Spleen (tissue), 11 donors: Measurements from ENCODE around the gene SIK3. TPM values are rescaled to one million over a fixed set of nuclear protein-coding genes. Genes with fewer than 3 reads are reported as not detected.

Source experiments
- DNase-seq: peaks from one replicate; pipeline ENCODE4 v3.0.0-alpha.2; 2020
- H3K27ac ChIP-seq, 8 donors: fragments of 200-600 bp; sonication (generic) in 7 of 8; 1 replicate in 4 of 8; 2 replicates in 4 of 8; pipeline versions ENCODE4 v1.5.0 to v1.8.0; 2016 to 2021; ENCODE audit warnings: inconsistent platforms in 4 of 8, mild to moderate bottlenecking in 4 of 8, moderate library complexity in 1 of 8
- H3K27me3 ChIP-seq, 7 donors: fragments of 200-600 bp; sonication (generic) in 6 of 7; replicated peaks in 1 of 7; 1 replicate in 4 of 7; 2 replicates in 3 of 7; pipeline versions ENCODE4 v1.5.0 to v1.8.0; 2016 to 2021; ENCODE audit warnings: inconsistent platforms in 3 of 7, mild to moderate bottlenecking in 1 of 7
- H3K36me3 ChIP-seq, 6 donors: fragments of 200-600 bp; sonication (generic) in 5 of 6; 1 replicate in 4 of 6; 2 replicates in 2 of 6; pipeline versions ENCODE4 v1.5.0 to v1.8.0; 2016 to 2021; ENCODE audit warnings: inconsistent platforms in 2 of 6
- H3K4me1 ChIP-seq, 6 donors: fragments of 200-600 bp; sonication (generic) in 5 of 6; 1 replicate in 3 of 6; 2 replicates in 3 of 6; pipeline versions ENCODE4 v1.5.0 to v1.8.0; 2016 to 2021; ENCODE audit warnings: inconsistent platforms in 3 of 6
- H3K4me3 ChIP-seq, 8 donors: fragments of 200-600 bp; sonication (generic) in 7 of 8; 1 replicate in 4 of 8; 2 replicates in 4 of 8; pipeline versions ENCODE4 v1.5.0 to v1.8.0; 2016 to 2021; ENCODE audit warnings: inconsistent platforms in 4 of 8, mild to moderate bottlenecking in 4 of 8, moderate library complexity in 2 of 8
- H3K9me3 ChIP-seq, 8 donors: fragments of 200-600 bp; sonication (generic) in 7 of 8; 1 replicate in 4 of 8; 2 replicates in 4 of 8; pipeline versions ENCODE4 v1.5.0 to v1.8.0; 2016 to 2021; ENCODE audit warnings: inconsistent platforms in 4 of 8
- CTCF ChIP-seq, 11 experiments: fragments of 200-600 bp in 7 of 11; fragments of 450-650 bp in 4 of 11; sonication (generic) in 4 of 11; IDR thresholded peaks in 8 of 11; conservative IDR thresholded peaks in 3 of 11; 1 replicate in 7 of 11; 2 replicates in 4 of 11; pipeline versions ENCODE4 v1.4.0 to v1.8.0; 2016 to 2021; ENCODE audit warnings: antibody characterized with exemption in 11 of 11, inconsistent platforms in 4 of 11, mild to moderate bottlenecking in 1 of 11
- POLR2A ChIP-seq, 3 donors: fragments of 450-650 bp; IDR thresholded peaks; one replicate each; pipeline ENCODE4 v1.5.1; 2017; ENCODE audit warnings: antibody characterized with exemption in 3 of 3, mild to moderate bottlenecking in 1 of 3
- POLR2AphosphoS5 ChIP-seq, 3 donors: sonication (generic); formaldehyde crosslinking; IDR thresholded peaks; one replicate each; pipeline ENCODE4 v1.5.1; 2017; ENCODE audit warnings: antibody characterized with exemption in 3 of 3
- WGBS, 5 donors: extraction: QIAGEN DNeasy Blood & Tissue Kit in 3 of 5; methylation state at CpG; one replicate each; pipeline versions ENCODE4 v1.1.5 to v1.1.7; 2013 to 2018; 5-methylcytosine and 5-hydroxymethylcytosine counted together
- intact Hi-C: fragments of 100-400 bp; cut with DNase I; formaldehyde crosslinking; loops from one replicate; pipeline ENCODE4 v1.15.0; 2023; ENCODE audit warnings: low total_unique reads
- polyA plus RNA-seq, 3 donors: library from polyadenylated mRNA; stranded (reverse); fragments of 200-250 nt; gene quantifications; one replicate each; pipeline ENCODE4 v1.2.1, GENCODE V29; 2013
- total RNA-seq, 7 donors: library from RNA; depleted of rRNA in 3 of 7; stranded (reverse); fragments of >200 nt in 3 of 7; fragmentation: NEBNext Ultra II Directional in 4 of 7; extraction: Animal tissue kit (Norgen Biotek cat#: 25700) in 4 of 7; gene quantifications; one replicate each; pipeline versions ENCODE4 v1.1.0 to v1.2.1, GENCODE V29; 2016 to 2021
- donor health status: healthy with polysubstance abuse.
- donor health status: DM: no; HTN: no; CAD: no; lungs with moderate emphysema.
- donor health status: DM: no; HTN: no; CAD: no.
- donor health status: Bipolar disorder and iron deficiency.
- donor health status: healthy.
- donor health status: DM: no; HTN: no; CAD: no.
- donor health status: DM: yes; HTN: yes; CAD: no.

Gene SIK3
- total and polyA plus RNA-seq, 10 donors = 7.8 to 112 (median 67.6) TPM

- Histone ChIP-seq H3K36me3 (peaks cover 0 to 71% (median 58%) of the 10 kb centered on the region in 6 donors), H3K27me3 (no peaks in the 10 kb centered on the region), H3K9me3 (no peaks in the 10 kb centered on the region), H3K27ac (no peak overlapping the region), H3K4me3 (no peak overlapping the region), H3K4me1 (peaks cover 0 to 27% (median 11%) of the 10 kb centered on the region in 6 donors)
- 94 to 97% (median 97%) methylated on average over 7 of the region's 7 CpGs for WGBS, 5 donors
- no peak for DNase-seq
- intact Hi-C loops = loop anchor here (10.0 kb wide), 1 partner anchor 350 kb away; no protein-coding TSS in a partner anchor
- TF ChIP-seq CTCF (IDR thresholded peaks at IDR 0.05 in 8 of 11, conservative IDR thresholded peaks at IDR 0.05 in 3 of 11) = no peak
- TF ChIP-seq POLR2AphosphoS5 (IDR thresholded peaks at IDR 0.05) = no peak
- TF ChIP-seq POLR2A (IDR thresholded peaks at IDR 0.05) = no peak
Measured at GRCh38 chr11:116875194-116875593, 223.0 kb downstream of the SIK3 start.

DNA sequence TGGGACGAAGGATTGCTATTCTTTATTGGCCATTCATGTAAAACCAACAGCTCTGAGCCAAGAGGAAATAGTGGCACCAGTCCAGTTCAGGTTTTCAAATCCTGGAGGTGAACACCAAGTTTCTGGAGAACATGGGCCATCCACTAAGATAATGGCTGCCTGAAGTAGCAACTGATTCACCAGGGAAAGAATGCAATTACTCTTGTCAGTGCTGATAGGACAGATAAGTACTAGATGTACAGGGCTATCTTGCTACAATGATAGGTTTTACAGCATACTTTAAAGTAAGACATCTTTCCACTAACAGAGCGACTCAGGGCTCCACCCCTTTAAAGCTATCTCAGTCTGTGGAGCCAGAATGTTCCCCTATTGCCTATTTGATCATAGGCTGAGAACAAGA lies 224.0 kb downstream of the SIK3 start:
- TF ChIP-seq POLR2AphosphoS5 (IDR thresholded peaks at IDR 0.05) (no peak), POLR2A (IDR thresholded peaks at IDR 0.05) (no peak)
- Histone ChIP-seq H3K4me1 (peaks cover 0 to 22% (median 13%) of the 10 kb centered on the region in 6 donors), H3K36me3 (peaks cover 0 to 80% (median 67%) of the 10 kb centered on the region in 6 donors), H3K9me3 (no peaks in the 10 kb centered on the region), H3K27ac (no peak overlapping the region), H3K27me3 (no peaks in the 10 kb centered on the region), H3K4me3 (no peak overlapping the region)
- WGBS, 5 donors = 95 to 99% (median 98%) methylated on average over 2 of the region's 2 CpGs
- no peak for DNase-seq
- intact Hi-C loops = loop anchor here (10.0 kb wide), 1 partner anchor 351 kb away; no protein-coding TSS in a partner anchor

GRCh38 chr11:116873381-116873780 lies 224.8 kb downstream of the SIK3 start:
- no peak for DNase-seq
- peak in 1 of 3 donors; percentile 20 for TF ChIP-seq POLR2AphosphoS5 (IDR thresholded peaks at IDR 0.05)
- no peak for TF ChIP-seq POLR2A (IDR thresholded peaks at IDR 0.05)
- TF ChIP-seq CTCF (IDR thresholded peaks at IDR 0.05 in 8 of 11, conservative IDR thresholded peaks at IDR 0.05 in 3 of 11) = no peak
- H3K27ac ChIP-seq = no peak overlapping the region
- 93 to 99% (median 96%) methylated on average over 11 of the region's 11 CpGs for WGBS, 5 donors
- intact Hi-C loops = loop anchor here (10.0 kb wide), 1 partner anchor 351 kb away; no protein-coding TSS in a partner anchor
- H3K9me3 ChIP-seq = no peaks in the 10 kb centered on the region
- no peaks in the 10 kb centered on the region for H3K27me3 ChIP-seq
- peaks cover 0 to 22% (median 13%) of the 10 kb centered on the region in 6 donors for H3K4me1 ChIP-seq
- no peak overlapping the region for H3K4me3 ChIP-seq
- peaks cover 0 to 89% (median 74%) of the 10 kb centered on the region in 6 donors for H3K36me3 ChIP-seq

DNA sequence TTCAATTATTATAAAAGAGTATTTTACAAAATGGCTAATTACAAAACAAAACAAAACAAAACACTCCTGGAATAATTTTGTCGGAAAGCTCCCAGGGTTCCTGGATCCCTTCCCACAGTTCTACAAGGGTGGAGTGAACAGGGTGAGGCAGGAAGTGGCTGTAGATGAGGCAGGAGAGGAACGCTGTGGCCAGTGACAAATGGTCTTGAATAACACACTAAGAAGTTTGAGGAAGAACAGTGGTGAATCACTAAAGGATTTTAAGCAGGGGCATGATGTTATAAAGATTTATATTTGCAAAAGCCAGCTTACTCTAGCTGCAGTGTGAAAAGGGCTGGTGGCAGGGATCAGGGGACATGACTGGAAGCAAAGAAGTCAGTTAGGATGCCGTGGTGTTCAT lies 227.0 kb downstream of the SIK3 start:
- intact Hi-C loops = loop anchor here (10.0 kb wide), 1 partner anchor 354 kb away; no protein-coding TSS in a partner anchor

More for the DNA sequence above, 227.0 kb downstream of the SIK3 start:
- peaks cover 0 to 22% (median 13%) of the 10 kb centered on the region in 6 donors for H3K4me1 ChIP-seq
- H3K27ac ChIP-seq = peak overlapping the region in 4 of 8 donors; percentile 15 to 45 (median 34)
- 40 to 56% (median 45%) methylated on average over 3 of the region's 3 CpGs for WGBS, 5 donors
- no peaks in the 10 kb centered on the region for H3K27me3 ChIP-seq
- peaks cover 0 to 100% (median 89%) of the 10 kb centered on the region in 6 donors for H3K36me3 ChIP-seq
- TF ChIP-seq POLR2AphosphoS5 (IDR thresholded peaks at IDR 0.05) (no peak), POLR2A (IDR thresholded peaks at IDR 0.05) (no peak), CTCF (IDR thresholded peaks at IDR 0.05 in 8 of 11, conservative IDR thresholded peaks at IDR 0.05 in 3 of 11) (no peak)
- no peaks in the 10 kb centered on the region for H3K9me3 ChIP-seq
- H3K4me3 ChIP-seq = no peak overlapping the region
- no peak for DNase-seq
